Cardiac atrium fibroblast (primary cell): ENCODE measurements around the gene OR8B4. TPM values are rescaled to one million over a fixed set of nuclear protein-coding genes. Genes with fewer than 3 reads are reported as not detected.

Source experiments
- total RNA-seq: library from RNA; depleted of rRNA; stranded (reverse); fragments of >200 nt; gene quantifications from 2 replicates; pipeline ENCODE4 v1.2.3, GENCODE V29; 2015

The OR8B4 gene, protein sequence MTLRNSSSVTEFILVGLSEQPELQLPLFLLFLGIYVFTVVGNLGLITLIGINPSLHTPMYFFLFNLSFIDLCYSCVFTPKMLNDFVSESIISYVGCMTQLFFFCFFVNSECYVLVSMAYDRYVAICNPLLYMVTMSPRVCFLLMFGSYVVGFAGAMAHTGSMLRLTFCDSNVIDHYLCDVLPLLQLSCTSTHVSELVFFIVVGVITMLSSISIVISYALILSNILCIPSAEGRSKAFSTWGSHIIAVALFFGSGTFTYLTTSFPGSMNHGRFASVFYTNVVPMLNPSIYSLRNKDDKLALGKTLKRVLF
- not detected in 2 replicates for total RNA-seq

GRCh38 chr11:124424384-124424921 is at the start of gene OR8B4:
OR8B4 (minus strand) TSS chr11:124424871; CDS start chr11:124424871, 0 bp downstream.

GRCh38 chr11:124445646-124446150 is 21.0 kb upstream of the OR8B4 start, which contains the start of gene OR8B8:
OR8B8 (minus strand) TSS chr11:124445696; CDS start chr11:124441085, 4,611 bp downstream.

GRCh38 chr11:124398924-124399323 is 25.7 kb downstream of the OR8B4 start, which contains the start of gene OR8B3:
OR8B3 (minus strand) TSS chr11:124399024; CDS start chr11:124397351, 1,673 bp downstream.

DNA sequence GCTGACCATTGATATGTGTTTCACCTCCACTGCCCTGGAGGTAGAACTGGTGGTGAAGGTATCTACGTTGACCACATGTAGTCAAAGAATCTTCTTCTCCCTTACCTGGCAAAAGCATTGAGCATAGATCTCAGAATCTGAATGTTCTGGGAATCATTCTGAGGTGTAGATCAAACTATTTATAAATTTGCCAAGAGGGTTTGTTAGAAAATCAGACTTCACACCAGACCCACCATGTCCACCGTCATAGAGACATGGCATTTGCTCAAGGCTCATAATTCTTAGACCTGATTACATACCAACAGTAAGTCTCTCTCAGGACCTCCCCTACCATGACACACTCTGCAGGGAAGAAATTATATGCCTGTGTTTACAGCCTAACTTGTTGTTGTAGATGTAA is 40.3 kb downstream of the OR8B4 start, which contains the start of gene OR8B2:
OR8B2 (minus strand) TSS at position 101 of the 400 bp plus-strand sequence. CDS start 1,156 bp downstream, outside the sequence.

Other genes with a start within 250 kb of the OR8B4 start
- not detected in 2 replicates for gene OR10D3, start 241.5 kb downstream of the OR8B4 start, total RNA-seq
- gene OR8G1, start 183.8 kb downstream of the OR8B4 start, total RNA-seq: not detected in 2 replicates
- not detected in 2 replicates for gene OR8G5, start 168.5 kb downstream of the OR8B4 start, total RNA-seq
- not detected in 2 replicates for gene OR8D1, start 110.9 kb downstream of the OR8B4 start, total RNA-seq
- not detected in 2 replicates for gene OR8D2, start 104.7 kb downstream of the OR8B4 start, total RNA-seq
- gene OR8B2, start 40.4 kb downstream of the OR8B4 start, total RNA-seq: not detected in 2 replicates
- gene OR8B3, start 25.8 kb downstream of the OR8B4 start, total RNA-seq: not detected in 2 replicates
- not detected in 2 replicates for gene OR8B8, start 20.8 kb upstream of the OR8B4 start, total RNA-seq
- gene OR8B12, start 118.8 kb upstream of the OR8B4 start, total RNA-seq: not detected in 2 replicates
- not detected in 2 replicates for gene OR8A1, start 145.1 kb upstream of the OR8B4 start, total RNA-seq
- gene PANX3, start 186.6 kb upstream of the OR8B4 start, total RNA-seq: not detected in 2 replicates
- gene TBRG1, start 198.0 kb upstream of the OR8B4 start, total RNA-seq: 20.9 and 23.0 TPM in 2 replicates
- gene SIAE, start 248.9 kb upstream of the OR8B4 start, total RNA-seq: 19.5 and 23.2 TPM in 2 replicates
- 4.9 and 6.3 TPM in 2 replicates for gene SPA17, start 249.0 kb upstream of the OR8B4 start, total RNA-seq